Measurements from ENCODE around the gene CHIC2.
"Not testable (repeated sequence)": the region's sequence is repeated elsewhere in the genome, so short reads cannot be mapped to it uniquely, and the experiment has no call there.

The CHIC2 gene

DNA sequence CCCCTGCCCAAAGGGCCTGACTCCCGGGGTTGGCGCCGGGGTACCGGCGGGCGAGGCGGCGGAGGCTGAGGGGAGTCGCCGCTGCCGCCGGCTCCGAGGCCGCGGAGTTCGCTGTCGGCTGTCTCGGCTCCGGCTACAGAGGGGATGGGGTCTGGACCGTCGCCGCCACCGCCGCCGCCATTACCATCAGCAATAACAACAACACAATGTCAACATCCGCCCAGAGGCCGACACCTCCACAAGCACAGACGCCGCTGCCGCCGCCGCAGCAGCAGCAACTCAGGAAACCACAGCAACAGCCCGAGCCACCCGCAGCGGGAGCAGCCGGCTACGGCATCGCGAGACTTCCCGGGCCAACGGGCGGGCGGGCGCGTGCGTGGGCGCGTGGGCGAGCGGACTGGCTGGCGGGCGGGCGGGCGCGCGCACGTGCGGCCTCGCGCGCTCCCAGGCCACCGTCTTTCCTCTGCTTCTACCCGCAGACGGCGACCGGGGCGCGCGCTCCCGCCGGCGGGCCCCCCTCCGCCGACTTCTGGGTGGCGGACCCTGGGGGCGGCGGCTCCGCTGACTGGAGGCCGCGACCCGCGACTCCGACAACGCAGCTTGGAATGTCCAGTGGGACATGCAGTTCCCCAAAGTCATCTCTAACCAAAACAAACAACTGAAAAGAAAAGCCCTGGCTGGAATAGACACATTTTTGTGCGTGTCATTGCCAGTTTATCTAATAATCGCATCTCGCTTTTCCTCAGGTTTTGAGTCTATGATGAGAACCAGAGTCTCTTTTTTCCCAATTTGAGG is at the start of gene CHIC2:
Gene CHIC2, minus strand, starts transcription at position 289 of the 795 bp plus-strand sequence. CDS start 305 bp downstream, outside the sequence.
- H3K4me3 ChIP-seq (ENCODE audit: low read depth, low read length) = peak within 1 kb of the TSS; percentile 97
- peak; percentile 85 for DNase-seq (ENCODE audit: low read depth)

GRCh38 chr4:54113206-54113605 is 48.8 kb upstream of the CHIC2 start:
- not testable (repeated sequence) for H3K4me3 ChIP-seq (ENCODE audit: low read depth, low read length)

DNA sequence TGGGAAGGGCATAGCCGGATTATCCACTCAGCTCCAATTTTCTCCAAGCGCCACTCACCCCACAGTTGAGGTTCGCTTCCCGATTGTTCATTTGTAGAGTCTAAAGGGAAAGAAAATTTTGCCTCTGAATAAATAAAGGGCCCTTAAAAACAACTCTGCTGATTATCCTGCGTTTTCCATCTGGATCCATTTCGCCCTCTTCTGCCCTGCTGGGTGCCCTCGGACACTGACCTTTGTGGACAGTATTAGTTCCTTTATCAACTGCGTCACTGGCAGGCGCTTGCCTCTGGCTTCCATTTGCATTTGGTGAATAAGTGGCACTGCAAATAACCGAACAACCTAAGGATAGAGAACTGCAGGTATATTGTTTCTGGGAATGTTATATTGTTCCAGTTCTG is 45.6 kb upstream of the CHIC2 start:
- no peak for DNase-seq (ENCODE audit: low read depth)
- H3K4me3 ChIP-seq (ENCODE audit: low read depth, low read length) = no peak overlapping the region

More at GRCh38 chr4:54113206-54113605, 48.8 kb upstream of the CHIC2 start:
- not testable (repeated sequence) for DNase-seq (ENCODE audit: low read depth)

- H3K4me3 ChIP-seq (ENCODE audit: low read depth, low read length) = no peak overlapping the region
- DNase-seq (ENCODE audit: low read depth) = no peak
Measured at GRCh38 chr4:54109241-54110018, 45.0 kb upstream of the CHIC2 start.

GRCh38 chr4:54107951-54108748 is 43.7 kb upstream of the CHIC2 start:
- H3K4me3 ChIP-seq (ENCODE audit: low read depth, low read length) = peak overlapping the region; percentile 17
- DNase-seq (ENCODE audit: low read depth) = no peak

DNA sequence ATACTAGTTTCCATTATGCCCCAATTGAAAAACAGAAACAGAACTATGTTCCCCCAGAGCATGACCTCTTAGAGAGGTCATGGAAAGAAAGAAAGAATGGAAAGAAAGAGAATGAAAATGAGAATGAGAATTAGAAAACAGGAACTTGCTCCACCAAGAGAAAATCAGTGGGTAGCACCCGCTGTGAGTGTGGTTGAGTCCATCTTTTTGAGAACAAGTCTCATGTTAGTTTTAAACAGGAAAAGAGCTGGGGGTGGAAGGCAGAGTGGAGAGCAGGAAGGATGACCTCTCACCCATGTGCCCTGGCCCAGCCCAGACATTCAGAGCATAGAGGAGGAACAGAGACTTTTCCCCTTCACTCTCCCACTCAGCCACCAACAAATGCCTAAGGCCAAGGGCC is 40.5 kb upstream of the CHIC2 start:
- DNase-seq (ENCODE audit: low read depth) = no peak
- H3K4me3 ChIP-seq (ENCODE audit: low read depth, low read length) = no peak overlapping the region

- DNase-seq (ENCODE audit: low read depth) = no peak
- no peak overlapping the region for H3K4me3 ChIP-seq (ENCODE audit: low read depth, low read length)
Measured at GRCh38 chr4:54103190-54103574, 38.8 kb upstream of the CHIC2 start.

- no peak for DNase-seq (ENCODE audit: low read depth)
- no peak overlapping the region for H3K4me3 ChIP-seq (ENCODE audit: low read depth, low read length)
Measured at GRCh38 chr4:54102531-54103106, 38.2 kb upstream of the CHIC2 start.

DNA sequence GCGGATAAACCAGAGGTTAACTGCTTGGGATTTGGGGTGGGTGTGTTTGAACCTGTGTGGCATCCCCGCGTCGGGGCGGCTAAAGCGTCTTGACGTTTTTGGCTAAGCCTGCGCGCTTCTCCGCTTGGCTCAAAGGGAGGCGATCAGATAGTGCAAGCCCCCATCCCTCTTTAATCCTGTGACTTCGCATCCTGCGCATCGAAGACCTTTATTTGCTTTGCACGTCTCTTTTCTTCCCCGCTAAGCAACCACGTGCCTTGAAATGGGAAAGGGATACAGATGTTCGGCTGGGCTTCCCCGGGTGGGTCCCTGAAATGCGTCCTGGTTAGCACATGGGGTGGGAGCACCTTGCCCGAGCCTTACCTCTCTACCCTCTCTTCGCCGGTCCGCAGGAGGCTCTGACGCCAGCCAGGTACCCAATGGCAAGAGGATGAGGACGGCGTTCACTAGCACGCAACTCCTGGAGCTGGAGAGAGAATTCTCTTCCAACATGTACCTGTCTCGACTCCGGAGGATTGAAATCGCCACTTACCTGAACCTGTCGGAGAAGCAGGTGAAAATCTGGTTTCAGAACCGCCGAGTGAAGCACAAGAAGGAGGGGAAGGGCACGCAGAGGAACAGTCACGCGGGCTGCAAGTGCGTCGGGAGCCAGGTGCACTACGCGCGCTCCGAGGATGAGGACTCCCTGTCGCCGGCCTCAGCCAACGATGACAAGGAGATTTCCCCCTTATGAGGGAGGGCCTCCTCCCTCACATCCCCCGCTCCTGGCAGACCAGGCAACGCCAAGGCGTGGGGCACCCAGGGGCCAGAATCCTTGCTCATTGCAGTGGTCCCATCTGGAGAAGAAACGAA is 37.0 kb upstream of the CHIC2 start:
- H3K4me3 ChIP-seq (ENCODE audit: low read depth, low read length) = peak overlapping the region; percentile 44
- DNase-seq (ENCODE audit: low read depth) = no peak

- no peak for DNase-seq (ENCODE audit: low read depth)
- H3K4me3 ChIP-seq (ENCODE audit: low read depth, low read length) = peak overlapping the region; percentile 44
Measured at GRCh38 chr4:54100595-54101189, 36.3 kb upstream of the CHIC2 start.

- no peak for DNase-seq (ENCODE audit: low read depth)
- peak within 1 kb of the TSS; percentile 44 for H3K4me3 ChIP-seq (ENCODE audit: low read depth, low read length)
Measured at GRCh38 chr4:54099748-54100574, 35.6 kb upstream of the CHIC2 start, which contains the start of gene GSX2. Gene GSX2 (plus strand): TSS chr4:54100163. CDS start chr4:54100345, 182 bp downstream.

- DNase-seq (ENCODE audit: low read depth) = no peak
- peak overlapping the region; percentile 44 for H3K4me3 ChIP-seq (ENCODE audit: low read depth, low read length)
Measured at GRCh38 chr4:54099287-54099747, 34.9 kb upstream of the CHIC2 start.

GRCh38 chr4:54098375-54098774 is 34.0 kb upstream of the CHIC2 start:
- no peak for DNase-seq (ENCODE audit: low read depth)
- no peak overlapping the region for H3K4me3 ChIP-seq (ENCODE audit: low read depth, low read length)

- H3K4me3 ChIP-seq (ENCODE audit: low read depth, low read length) = no peak overlapping the region
- DNase-seq (ENCODE audit: low read depth) = no peak
Measured at GRCh38 chr4:54097152-54097551, 32.7 kb upstream of the CHIC2 start.

- no peak overlapping the region for H3K4me3 ChIP-seq (ENCODE audit: low read depth, low read length)
- DNase-seq (ENCODE audit: low read depth) = no peak
Measured at GRCh38 chr4:54096295-54096962, 32.0 kb upstream of the CHIC2 start.

- no peak for DNase-seq (ENCODE audit: low read depth)
- H3K4me3 ChIP-seq (ENCODE audit: low read depth, low read length) = no peak overlapping the region
Measured at GRCh38 chr4:54095110-54095825, 30.9 kb upstream of the CHIC2 start.
